ENCODE measurements around the gene PDCD1.

PDCD1 gene

DNA sequence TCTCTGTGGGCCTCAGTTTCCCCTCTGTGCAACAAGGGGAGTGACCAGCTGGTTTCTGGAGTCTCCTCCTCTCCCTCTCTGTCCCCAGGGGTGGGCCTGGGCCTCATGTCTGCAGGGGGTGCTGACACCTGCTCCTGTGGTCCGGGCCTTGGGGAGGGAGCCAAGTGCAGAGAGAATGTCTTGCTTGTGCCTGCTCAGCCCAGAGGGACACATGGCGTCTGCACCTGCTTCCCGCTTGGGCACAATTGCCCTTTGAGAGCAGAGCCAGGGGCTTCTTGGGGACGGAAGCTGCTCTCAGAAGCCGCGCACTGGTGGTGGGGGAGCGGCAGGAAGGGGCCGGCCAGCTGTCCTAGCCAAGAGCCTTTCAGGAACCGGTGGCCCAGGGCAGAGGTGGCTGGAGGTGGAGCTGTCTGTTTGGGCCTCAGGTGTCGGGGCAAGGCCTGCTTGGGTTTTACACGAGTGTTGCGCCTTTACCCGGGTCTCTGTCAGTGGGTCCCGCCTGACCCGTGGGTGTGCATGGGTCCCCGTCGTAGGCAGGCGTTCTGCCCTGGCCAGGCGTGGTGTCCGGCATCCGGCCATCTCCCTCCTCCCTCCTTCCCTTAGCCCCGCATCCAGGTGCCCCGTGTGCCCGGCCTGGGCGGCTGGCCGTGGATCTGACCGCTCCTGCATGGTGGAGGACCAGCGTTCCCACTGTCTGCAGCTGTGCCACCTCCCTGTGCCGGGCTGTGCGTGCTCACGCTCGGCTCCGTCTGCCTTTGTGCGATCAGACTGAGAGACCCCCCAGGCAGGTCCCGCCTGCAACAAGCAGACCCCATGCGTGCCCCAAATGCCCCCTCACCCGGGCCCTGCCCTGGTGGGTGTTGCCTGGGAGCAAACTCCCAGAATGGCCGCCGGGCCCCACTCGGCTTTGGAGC, 45.7 kb downstream of the PDCD1 start:
- no peak for DNase-seq (ENCODE audit: low read depth)
- TF ChIP-seq, protein P1, sequence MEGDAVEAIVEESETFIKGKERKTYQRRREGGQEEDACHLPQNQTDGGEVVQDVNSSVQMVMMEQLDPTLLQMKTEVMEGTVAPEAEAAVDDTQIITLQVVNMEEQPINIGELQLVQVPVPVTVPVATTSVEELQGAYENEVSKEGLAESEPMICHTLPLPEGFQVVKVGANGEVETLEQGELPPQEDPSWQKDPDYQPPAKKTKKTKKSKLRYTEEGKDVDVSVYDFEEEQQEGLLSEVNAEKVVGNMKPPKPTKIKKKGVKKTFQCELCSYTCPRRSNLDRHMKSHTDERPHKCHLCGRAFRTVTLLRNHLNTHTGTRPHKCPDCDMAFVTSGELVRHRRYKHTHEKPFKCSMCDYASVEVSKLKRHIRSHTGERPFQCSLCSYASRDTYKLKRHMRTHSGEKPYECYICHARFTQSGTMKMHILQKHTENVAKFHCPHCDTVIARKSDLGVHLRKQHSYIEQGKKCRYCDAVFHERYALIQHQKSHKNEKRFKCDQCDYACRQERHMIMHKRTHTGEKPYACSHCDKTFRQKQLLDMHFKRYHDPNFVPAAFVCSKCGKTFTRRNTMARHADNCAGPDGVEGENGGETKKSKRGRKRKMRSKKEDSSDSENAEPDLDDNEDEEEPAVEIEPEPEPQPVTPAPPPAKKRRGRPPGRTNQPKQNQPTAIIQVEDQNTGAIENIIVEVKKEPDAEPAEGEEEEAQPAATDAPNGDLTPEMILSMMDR (conservative IDR thresholded peaks at IDR 0.05; ENCODE audit: low read length): no peak
- no peak overlapping the region for H3K4me3 ChIP-seq (ENCODE audit: low read length)

DNA sequence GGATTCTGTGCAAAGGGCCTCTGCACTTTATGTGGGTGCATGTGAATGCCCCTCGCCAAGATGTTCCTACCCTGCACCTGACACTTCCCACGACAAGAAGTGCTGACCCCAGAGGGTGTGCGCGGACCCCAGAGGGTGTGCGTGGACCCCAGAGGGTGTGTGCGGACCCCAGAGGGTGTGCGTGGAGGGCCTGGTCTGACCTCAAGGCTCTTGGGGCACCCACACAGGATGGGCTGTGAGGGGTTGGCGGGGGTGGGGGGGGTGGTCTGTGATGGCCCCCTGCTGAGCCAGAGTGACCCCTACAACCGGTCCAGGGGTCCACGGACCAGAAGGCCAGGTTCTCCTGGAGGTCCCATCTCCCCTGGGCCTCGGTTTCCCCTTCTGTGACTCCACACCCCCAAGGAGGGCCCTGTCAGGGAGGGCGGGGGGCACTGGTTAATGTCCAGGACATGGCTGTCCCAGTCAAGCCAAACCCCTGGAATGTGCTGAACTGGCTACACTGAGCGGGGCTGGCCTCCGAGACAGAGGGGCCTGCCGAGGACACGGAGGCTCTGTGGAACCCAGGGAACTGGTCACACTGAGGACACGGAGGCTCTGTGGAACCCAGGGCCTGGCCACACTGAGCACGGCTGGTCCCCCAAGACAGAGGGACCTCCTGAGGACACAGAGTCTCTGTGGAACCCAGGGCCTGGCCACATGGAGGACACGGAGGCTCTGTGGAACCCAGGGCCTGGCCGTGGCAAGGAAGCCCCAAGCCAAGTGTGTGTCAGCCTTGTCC, 46.6 kb downstream of the PDCD1 start:
- no peak for DNase-seq (ENCODE audit: low read depth)
- no peak overlapping the region for H3K4me3 ChIP-seq (ENCODE audit: low read length)
- TF ChIP-seq, protein P1 (conservative IDR thresholded peaks at IDR 0.05; ENCODE audit: low read length): no peak

DNA sequence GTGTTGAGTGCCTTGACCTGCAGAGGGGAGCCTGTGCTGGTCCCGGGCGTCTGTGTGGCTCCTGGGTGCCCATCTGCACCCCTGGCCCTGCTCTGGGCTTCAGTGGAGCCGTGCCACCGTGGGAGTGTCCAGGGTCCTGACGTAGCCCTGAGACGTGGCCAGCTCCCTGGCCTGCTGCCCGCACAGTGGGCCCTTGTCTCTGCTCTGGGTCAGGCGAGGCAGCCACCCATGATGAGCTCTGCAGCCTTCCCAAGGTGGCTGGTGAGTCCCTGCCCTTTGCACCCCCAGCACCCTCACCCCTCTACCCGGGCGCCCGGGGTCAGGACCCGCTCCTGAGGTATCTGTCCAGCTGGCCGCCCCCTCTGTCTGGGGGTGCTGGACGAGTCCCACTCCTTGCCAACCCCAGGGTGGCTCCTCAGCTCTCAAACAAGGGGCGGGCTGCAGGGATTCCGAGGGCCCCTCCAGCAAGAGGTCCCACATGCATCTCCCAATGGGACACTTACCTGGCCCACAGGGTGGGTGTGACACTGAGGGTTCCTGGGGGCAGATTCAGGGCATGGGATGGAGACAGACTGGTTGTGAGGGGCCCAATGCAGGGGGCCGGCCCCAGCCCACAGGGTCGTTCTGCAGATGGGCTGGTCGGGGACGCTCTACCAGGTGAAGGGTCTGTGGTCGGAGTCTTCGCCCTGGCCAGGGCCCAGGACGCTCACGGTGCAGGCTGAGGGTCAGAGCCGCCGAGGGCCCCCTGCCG, 47.3 kb downstream of the PDCD1 start:
- DNase-seq (ENCODE audit: low read depth): no peak

DNA sequence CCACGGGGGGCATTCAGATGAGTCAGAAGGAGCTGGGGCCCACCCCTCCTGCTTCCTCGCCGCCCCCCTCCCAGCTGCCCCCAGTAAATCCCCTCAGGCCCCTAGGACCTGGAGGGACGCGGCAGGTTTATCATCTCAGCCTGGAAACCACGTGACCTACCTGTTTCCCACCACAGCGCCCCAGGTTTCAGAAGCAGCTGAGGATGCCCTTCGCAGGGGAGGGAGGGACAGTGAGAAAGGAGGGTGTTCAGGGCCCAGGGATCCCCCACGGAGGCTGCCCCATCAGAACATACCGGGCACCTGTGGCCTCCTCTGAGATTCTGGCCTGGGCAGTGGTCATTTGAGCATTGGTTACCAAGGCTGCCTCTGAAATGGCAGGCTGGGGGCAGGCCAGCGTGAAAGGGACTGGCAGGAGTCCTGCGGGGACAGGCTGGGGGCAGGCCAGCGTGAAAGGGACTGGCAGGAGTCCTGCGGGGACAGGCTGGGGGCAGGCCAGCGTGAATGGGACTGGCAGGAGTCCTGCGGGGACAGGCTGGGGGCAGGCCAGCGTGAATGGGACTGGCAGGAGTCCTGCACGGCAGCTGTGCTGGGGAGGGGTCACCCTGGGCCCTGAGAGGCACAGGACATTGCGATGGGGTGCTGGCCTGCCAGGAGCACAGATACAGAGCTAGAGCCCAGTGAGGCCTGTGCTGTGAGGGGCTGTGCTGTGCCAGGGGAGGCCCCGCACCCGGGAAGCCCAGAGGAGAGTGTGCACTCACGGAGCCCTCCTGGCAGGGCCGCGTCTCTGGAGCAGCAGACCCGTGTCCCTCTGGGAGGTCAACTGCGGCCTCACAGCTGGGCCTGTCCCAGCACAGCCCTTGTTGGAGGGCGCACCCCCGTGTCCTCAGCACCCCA, 48.1 kb downstream of the PDCD1 start:
- no peak for DNase-seq (ENCODE audit: low read depth)
- TF ChIP-seq, protein P1 (conservative IDR thresholded peaks at IDR 0.05; ENCODE audit: low read length): no peak
- no peak overlapping the region for H3K4me3 ChIP-seq (ENCODE audit: low read length)

More for the DNA sequence above, 47.3 kb downstream of the PDCD1 start:
- no peak overlapping the region for H3K4me3 ChIP-seq (ENCODE audit: low read length)
- TF ChIP-seq, protein P1 (conservative IDR thresholded peaks at IDR 0.05; ENCODE audit: low read length): no peak

DNA sequence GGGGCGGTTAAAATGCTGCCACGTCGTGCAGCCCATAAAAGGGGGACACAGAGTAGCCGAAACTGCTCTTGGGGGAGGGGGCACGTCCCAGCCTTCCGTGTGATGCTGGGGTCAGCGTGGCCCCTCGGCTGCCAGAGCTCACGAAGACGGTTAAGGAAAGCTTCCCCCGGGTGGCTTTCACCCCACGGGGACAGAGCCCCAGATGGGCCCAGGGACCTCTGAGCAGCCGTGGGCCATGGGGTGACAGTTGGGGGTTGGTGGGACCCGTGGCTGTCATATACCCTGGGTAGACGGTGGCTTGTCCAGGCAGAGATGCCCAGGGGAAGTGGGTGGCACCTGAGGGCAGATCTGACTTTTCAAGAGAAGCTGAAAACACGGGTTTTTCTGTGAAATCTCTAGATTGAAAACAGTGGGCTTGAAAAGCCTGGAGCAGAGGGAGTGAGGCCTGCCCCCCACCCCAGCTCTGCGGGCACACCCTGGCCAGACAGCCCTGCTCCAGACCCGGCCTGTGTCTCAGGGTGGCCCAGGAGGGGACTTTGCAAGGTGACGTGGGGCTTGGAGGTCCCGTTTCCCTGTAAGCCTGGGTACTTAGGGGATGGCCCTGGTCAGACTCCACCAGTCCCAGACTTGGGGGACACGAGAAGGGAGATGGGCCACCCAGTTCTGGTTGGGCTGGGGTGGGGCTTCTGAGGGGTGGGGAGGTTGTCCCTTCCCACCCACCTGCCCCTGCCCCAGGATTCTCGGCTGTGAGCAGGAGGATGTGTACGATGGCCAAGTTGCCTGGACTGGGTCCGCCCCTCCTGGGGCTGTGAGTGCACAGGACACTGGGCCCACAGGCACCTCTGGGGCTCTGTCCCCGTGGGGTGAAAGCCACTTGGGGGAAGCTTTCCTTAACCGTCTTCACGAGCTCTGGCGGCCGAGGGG, 49.0 kb downstream of the PDCD1 start:
- DNase-seq (ENCODE audit: low read depth): no peak
- H3K4me3 ChIP-seq (ENCODE audit: low read length): no peak overlapping the region
- TF ChIP-seq, protein P1 (conservative IDR thresholded peaks at IDR 0.05; ENCODE audit: low read length): no peak

All from AG10803 (cell line).